Glomerular visceral epithelial cell (primary cell): ENCODE results near the gene SORCS2.

Source experiments
- DNase-seq: peaks from one replicate; pipeline ENCODE4 v3.0.0-alpha.2; 2016; ENCODE audit errors: extremely low spot score

The SORCS2 gene

GRCh38 chr4:7415927-7416686 is 223.8 kb downstream of the SORCS2 start:
- DNase-seq, result no peak

GRCh38 chr4:7416745-7417432 is 224.6 kb downstream of the SORCS2 start:
- no peak for DNase-seq

GRCh38 chr4:7417639-7418038 is 225.3 kb downstream of the SORCS2 start:
- DNase-seq, result no peak

- DNase-seq, result no peak
Measured at GRCh38 chr4:7418131-7418943, 226.0 kb downstream of the SORCS2 start.

- no peak for DNase-seq
Measured at GRCh38 chr4:7419961-7420660, 227.8 kb downstream of the SORCS2 start.

GRCh38 chr4:7420661-7421040 is 228.3 kb downstream of the SORCS2 start:
- DNase-seq, result no peak

GRCh38 chr4:7421356-7422150 is 229.2 kb downstream of the SORCS2 start:
- DNase-seq, result no peak

- no peak for DNase-seq
Measured at GRCh38 chr4:7422151-7422897, 230.0 kb downstream of the SORCS2 start.

GRCh38 chr4:7422898-7423180 is 230.5 kb downstream of the SORCS2 start:
- DNase-seq, result no peak

- DNase-seq, result no peak
Measured at GRCh38 chr4:7423391-7423790, 231.1 kb downstream of the SORCS2 start.

- DNase-seq, result no peak
Measured at GRCh38 chr4:7423801-7424552, 231.6 kb downstream of the SORCS2 start.

- DNase-seq, result no peak
Measured at GRCh38 chr4:7424553-7425111, 232.3 kb downstream of the SORCS2 start.

GRCh38 chr4:7425124-7425523 is 232.8 kb downstream of the SORCS2 start:
- no peak for DNase-seq

GRCh38 chr4:7425591-7426468 is 233.5 kb downstream of the SORCS2 start:
- no peak for DNase-seq

GRCh38 chr4:7426525-7427171 is 234.3 kb downstream of the SORCS2 start:
- DNase-seq, result no peak

GRCh38 chr4:7427361-7427760 is 235.0 kb downstream of the SORCS2 start:
- DNase-seq, result no peak

GRCh38 chr4:7427831-7428260 is 235.5 kb downstream of the SORCS2 start:
- DNase-seq, result no peak
